ENCODE data around the gene RASSF5.

DNA sequence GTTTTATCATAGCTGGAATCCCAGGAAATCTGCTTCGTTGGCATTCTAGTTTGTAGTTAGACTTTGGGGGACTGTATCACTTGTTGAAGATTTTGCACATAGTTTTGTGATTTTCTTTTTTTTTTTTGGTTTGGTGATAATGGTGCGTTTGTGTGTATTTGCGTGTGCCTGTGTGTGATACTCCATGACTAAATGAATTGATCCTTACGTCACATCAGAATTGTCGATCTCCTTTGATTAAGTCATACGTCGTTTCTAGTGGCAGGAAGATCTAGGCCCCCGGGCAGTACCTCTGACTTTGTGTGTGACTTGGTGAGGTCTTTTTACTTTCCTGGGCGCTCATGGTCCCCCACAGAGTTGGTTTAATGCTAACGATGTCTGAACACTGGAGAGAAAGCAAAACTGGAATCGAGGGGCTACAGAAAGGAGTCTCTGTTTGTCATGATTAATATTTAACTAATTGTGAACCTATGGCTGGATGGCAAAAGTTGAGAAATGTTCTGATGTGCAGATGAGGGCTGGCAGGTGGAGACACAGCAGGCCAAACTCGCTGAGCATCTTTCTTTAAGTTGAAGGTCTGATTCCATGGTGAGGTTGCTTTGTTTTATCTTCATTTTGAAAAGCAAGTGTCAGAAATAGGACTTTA is 2.4 kb downstream of the RASSF5 start:
- TF ChIP-seq CTCF (conservative IDR thresholded peaks at IDR 0.05) (no peak), EZH2 (IDR thresholded peaks at IDR 0.05; ENCODE audit: low read depth) (no peak)

Data from PC-9 (cell line).